NCI-H1436 (cell line): ENCODE data around the gene RS1.
A peak's percentile ranks its signal among the peaks of the same experiment; 100 is the strongest.

Experiments used
- DNase-seq: peaks from one replicate; lab custom pipeline; 2025; lab: John Stamatoyannopoulos, UW

Gene RS1

DNA sequence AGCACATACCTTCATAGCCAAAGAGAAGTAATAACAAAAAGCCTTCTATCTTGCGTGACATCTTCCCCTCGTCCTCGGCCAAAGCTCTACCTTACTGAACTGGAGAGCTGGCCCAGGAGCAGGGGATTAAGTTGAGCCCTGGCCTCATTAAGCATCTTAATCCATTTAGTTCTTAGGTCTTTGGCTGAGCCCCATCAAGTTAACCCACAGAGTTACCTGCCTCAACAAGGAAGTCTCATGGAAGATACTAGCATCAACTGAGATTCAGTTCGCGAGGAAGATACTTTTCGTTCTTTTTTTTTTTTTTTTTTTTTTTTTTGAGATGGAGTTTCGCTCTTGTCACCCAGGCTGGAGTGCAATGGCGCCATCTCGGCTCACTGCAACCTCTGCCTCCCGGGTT lies at the start of gene RS1:
RS1 (minus strand) TSS at position 101 of the 400 bp plus-strand sequence; CDS start at position 61, 40 bp downstream.
- DNase-seq = no peak

DNA sequence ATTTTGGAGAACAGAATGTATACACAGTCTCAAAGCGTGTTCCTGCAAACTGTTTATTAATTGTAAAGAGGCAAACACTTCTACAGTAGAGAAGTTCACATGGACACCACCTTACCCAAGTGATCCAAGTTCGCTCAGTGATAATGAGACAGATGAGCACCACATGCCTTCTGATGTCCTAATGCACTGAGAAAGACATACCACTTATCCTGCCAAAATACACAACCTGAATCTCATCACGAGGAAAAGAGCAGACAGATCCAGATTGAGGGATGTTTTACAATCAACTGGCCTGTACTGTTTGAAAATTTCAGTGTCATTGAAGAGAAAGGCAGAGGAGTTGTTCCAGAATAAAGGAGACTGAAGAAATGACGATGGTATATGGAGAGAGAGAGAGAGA lies 47.9 kb upstream of the RS1 start:
- no peak for DNase-seq

DNA sequence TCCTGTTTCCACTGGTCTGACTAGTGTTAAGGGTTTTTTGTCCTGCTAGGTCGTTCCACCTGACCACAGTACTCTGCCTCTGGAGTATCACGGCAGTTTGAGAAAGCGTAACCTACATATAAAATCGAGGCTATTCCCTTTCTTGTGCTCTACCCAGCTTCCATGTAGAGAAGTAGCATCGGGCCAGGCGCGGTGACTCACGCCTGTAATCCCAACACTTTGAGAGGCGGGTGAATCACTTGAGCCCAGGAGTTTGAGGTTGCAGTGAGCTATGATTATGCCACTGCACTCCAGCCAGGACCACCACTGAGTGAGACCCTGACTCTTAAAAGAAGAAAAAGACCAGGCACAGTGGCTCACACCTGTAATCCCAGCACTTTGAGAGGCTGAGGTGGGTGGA lies 43.0 kb upstream of the RS1 start:
- no peak for DNase-seq

DNA sequence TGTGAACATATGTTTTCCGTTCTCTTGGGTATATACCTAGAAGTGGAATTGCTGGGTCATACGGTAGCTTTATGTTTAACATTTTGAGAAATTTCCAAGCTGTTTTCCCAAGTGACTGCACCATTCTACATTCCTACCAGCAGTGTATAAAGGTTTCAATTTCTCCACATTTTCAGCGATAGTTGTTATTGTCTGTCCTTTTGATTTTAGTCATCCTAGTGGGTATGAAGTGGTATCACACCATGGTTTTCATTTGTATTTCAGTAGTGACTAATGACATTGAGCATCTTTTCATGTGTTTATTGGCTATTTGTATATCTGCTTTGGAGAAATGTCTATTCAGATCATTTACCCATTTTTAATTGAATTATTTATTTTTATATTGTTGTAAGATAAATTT lies 37.9 kb upstream of the RS1 start:
- no peak for DNase-seq

DNA sequence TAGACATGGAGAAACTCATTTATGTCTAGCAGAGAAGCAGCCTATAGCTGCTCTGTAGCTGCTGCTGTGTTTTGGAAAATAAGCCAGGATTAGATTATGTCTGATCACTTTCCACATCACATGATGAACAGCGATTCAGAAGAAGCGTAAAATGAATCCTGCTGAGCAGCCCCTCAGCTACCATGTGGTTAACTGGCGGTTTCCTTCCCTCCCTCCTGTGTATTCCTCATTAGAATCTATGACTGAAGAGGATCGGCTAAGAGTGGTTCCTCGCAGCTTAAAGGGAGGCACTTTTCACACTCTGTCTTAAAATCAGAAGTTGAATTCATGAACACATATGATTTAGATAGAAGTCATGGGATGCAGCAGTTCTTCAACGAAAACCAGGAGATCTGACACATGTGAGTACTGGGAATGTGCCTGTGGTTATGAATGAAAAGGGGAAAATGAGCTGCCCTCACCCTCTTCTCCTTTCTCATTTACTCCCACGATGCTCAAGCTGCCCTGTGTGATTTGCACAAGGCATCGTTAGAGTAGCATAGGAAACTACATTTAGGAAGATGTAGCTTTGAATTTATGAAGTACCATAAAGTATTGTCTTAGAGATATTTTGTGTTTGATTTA lies 35.6 kb upstream of the RS1 start, which contains the start of gene PPEF1:
PPEF1 (plus strand) TSS at position 220 of the 624 bp plus-strand sequence; CDS start at position 356, 136 bp downstream.
- DNase-seq = no peak

DNA sequence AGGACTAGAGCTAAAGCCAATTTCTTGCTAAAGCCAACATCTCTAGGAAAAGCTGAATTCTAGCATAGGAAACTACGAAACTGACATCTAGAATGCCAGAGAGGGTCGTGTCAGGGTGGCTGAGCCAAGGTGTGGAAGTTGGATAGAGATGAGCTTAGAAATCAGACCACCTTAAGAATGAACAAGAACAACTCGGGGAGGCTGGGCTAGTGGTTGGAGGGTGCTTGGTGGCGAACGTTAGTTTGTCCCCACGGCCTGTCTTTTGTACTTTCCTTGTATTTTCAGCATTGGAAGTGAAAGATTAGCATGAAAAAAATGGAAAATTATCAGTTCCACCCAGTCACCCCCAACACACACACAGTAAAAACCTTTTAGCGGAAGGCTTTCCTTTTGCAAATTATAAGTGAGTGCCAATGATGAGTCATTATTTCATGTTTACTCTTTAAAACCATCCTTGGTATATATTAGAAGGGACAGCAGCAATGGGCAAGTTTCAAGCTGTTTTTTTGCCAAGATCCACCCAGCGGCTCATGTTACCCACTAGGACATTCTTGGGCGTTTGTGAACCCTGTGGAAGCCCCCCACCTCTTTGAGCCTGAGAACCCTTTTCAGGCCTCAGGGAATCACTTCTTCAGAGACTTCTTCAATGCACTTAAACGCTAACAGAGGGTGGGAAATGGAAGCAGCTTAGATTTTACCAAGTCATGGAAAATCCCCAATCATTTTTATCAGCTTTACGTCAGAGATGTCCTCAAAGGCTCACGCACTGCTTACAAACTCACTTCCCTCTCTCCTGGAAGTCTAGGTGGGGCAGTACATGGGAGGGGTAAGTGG lies 30.7 kb upstream of the RS1 start:
- no peak for DNase-seq

DNA sequence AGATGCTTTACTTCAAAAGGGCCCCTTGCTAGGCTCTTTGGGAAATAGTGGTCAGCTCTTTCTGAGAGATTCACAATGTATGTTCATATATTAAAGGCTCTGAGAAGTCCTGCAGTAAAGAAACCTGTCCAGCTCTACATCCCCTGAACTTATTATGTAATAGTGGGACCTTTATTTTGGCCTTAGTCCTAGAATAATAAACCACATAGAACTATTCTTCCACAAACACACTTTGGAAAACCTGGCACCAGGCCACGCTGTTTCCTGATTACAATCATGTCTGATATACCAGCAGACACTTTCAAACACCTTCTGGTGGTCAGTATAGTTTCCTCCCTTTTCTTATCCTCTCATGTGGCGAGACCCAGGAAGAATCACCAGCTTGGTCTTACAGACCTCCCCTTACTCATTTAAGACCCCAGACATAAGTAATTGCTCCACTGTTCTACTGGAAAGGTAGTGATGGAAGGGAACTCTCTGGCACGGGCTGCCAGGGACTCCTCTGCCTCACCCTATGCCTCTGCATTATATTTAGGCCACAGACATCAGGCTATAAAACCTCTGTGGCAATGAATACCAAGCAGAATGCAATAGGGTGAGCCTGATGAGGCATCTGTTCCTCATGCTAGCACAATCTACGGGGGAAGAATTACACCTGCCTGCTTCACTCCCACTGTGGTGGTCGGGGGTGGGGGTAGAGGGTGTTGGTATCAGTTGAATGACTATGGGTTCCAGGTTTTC lies 29.9 kb upstream of the RS1 start:
- no peak for DNase-seq

DNA sequence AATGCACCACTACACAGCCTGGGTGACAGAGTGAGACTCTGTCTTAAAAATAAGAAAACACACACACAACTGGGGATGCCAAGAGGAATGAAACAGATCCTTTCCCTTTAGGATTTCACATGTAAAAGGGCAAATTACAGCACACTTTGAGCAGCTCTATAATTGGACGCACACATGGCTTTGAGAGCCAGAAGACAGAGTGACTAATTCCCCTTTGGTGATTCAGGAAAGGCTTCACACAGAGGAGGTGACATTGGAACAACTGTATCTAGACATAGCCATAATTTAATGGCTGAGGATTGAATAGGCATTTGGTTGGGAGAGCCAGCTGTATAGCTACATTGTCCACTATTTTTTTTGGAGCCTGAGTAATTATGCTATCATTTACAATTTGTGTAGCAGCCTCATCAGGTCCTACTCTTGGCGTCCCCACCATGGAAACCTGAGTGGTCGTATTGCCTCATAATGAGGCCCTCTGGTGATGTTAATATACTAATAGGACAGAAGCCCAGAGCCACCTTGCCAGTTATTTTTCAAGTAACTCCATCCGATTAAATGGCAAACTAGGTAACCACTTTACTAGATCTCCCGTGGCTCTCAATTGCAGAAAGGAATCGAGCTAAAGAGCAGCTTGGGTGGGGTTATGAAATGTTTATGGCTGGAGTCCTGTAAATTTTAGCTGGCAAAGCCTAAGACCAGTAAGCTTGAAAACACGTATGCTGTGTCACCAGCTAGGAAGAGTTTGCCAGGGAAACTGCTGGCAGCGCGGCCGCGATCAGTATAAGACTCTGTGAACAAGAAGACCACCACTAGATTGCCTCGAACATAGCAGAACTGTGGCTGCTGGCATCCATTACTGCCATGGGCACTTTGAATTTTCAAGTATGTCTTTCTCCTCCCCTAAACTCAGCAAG lies 27.1 kb upstream of the RS1 start:
- DNase-seq = no peak

DNA sequence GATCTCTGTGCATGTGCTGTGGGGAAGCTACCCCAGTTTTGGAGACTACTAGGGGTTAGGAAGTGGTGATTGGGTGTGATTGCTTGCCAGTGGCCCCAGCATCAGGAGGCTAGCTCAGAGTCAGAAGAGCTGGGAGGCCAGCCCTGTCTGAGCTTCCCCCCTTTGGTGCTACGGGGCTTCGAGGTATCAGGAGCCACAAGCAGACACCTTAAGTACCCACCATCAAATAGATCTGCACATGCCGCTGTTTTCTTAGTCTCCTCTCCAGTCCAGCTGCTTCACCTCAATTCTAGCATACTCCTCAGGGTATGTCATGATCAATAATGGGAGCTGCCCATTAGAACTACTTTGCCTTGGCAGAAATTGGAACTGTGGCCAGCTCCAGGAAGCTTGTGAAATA lies 24.7 kb upstream of the RS1 start:
- DNase-seq = no peak

DNA sequence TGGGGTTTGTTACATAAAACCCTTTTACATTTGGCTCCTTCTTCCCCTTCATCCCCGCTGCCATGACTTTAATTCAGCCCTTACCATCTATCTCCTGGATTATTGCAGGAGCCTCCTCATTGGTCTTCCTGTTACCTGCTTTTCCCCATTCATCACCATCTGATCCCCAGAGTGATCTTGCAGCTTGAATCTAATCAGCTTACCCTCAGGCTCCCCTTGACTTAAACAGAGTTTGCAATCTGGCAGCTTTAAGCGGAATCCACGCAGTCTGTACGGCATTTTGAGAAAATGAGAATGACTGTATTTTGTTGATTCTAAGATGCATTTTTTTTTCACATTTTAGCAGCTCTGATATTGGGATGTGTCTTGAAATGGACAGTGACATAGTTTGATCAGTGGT lies 20.6 kb upstream of the RS1 start:
- no peak for DNase-seq

DNA sequence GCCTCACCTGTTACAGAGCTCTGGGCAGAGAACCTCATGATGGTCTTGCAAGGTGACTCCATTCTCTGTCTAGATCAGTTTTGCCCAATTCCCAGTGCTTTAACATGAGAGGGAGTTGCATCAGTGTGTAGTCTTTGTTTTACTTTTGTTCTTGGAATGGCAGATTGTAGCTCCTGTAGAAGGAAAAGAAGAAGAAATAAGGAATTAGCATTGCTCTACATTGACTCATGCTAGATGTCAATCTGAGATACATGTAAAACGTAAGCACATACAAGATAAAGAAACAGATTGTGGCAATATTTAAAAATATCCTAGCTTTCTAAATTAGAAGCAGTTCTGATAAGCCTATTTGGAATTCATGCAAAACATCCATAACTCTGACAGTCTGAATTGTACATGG lies 19.5 kb upstream of the RS1 start:
- no peak for DNase-seq

DNA sequence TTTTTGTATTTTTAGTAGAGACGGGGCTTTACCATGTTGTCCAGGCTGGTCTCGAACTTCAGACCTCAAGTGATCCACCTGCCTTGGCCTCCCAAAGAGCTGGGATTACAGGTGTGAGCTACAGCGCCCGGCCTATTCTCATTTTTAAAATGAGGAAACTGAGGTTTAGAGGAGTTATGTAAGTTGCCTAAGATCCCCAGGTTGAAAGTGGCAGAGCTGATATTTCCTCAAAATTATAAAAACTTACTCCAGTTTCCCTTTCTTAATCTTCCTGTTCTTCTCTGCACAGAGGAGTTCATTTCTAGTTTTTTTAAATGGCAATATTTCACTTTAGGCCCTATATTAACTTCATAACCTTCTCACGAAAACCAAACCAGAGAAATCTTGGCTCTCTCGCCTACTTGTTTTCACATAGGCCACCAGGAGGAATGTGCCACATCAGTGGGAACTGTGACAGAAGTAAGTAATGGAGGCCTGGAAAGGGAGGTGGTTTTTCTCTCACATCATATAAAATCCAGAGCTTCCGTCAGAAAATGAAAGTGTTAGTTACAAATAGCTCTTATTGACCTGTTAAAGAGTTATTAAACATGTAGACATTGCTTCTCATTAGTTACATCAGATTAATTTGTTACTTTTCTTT lies 16.1 kb upstream of the RS1 start:
- DNase-seq = no peak

DNA sequence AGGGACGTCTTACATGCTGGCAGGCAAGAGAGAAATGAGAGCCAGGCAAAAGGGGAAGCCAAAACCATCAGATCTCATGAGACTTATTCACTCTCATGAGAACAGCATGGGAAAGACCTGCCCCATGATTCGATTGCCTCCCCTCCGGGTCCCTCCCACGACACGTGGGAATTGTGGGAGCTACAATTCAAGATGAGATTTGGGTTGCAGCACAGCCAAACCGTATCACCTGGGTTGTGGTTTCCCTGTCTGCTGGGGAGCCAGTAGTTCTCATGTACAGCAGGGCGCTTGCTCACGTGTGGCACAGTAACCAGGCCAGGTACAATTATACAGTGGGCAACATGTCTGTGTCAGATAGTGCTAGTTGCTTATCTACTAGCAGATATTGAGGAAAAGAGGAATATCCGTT lies 11.1 kb upstream of the RS1 start:
- DNase-seq = no peak

DNA sequence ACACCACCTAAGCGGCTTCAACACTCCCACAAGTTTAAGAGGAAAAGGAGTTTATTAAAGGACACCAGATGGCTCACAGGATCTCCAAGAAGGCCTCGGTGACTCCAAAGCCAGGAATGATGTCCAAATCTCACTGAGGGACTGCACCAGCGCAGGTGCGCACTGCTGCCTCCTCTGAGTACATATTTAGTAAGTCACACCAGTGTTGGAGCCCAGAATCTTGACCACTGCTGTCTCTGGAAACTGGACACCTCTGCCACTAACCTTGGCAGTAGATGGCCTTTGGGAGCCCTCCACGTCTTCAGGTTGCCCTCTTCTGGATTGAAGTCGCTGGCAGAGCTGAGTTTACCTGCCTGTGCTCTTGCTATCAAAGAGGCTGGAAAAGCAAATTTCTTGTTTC lies 10.1 kb upstream of the RS1 start:
- DNase-seq = no peak

DNA sequence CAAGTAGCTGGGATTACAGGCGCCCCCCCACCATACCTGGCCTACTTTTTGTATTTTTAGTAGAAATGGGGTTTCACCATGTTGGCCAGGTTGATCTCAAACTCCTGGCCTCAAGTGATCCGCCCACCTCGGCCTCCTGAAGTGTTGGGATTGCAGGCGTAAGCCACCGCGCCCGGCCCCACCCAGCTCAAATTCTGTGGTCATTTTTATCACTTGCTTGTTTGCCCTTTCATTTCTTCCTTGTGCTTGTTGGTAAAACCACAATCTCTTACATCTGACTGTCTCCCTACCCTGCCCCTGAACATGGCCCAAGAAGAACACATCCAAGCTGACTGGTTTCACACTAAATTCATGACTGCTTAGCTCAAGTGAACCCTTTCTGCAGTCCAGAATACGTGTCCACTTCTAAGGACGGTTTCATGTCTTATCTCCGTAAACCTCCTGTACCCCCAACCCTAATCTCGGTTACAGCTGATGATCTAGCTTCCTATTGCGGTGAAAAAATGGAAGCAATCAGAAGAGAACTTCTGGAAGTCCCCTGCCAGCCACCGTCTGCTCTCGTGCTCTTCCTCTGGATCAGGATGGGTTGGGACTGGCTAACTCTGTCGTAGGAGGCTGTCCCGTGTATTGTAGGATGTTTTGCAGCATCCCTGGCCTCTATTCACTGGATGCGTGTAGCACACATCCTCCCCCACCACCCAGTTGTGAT lies 5.4 kb upstream of the RS1 start:
- no peak for DNase-seq

DNA sequence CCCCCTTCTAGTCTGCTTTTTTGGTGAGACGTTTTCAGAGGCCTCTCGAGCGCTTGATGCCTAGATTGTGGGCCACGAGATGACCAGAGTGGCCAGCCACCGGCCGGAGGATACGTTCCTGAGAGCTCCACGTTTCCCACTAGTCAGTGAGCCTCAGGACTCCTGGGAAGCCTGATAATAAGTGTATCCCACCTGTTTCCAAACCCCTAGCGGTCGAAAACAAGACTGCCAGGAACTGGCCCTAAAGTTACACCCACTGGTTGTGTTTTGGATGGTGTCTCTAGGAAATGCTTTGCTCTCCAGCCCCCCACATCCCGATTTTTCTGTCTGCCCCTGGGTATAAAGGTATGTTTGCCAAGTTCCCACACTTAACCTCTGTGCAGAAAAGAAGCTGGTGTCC lies 4.6 kb upstream of the RS1 start:
- DNase-seq = no peak

DNA sequence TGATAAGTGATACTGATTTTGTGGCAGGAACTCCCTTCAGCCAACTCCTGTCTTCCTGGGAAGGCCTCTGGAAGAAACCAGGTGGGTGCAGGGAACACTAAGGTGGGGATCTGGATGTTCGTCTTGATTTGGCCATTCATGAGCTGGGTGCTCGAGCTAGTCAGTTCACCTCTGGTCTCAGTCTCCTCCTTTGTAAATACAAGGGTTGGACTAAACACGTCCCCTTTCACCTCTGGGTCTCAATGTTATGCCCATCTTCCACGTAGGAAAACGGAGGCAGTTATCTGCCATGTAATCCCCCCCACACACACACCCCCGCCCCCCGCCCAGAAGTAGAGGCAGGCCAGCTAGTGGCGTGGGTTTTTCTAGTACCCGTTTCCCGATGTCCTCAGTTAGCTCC lies 4.1 kb upstream of the RS1 start:
- DNase-seq = no peak

DNA sequence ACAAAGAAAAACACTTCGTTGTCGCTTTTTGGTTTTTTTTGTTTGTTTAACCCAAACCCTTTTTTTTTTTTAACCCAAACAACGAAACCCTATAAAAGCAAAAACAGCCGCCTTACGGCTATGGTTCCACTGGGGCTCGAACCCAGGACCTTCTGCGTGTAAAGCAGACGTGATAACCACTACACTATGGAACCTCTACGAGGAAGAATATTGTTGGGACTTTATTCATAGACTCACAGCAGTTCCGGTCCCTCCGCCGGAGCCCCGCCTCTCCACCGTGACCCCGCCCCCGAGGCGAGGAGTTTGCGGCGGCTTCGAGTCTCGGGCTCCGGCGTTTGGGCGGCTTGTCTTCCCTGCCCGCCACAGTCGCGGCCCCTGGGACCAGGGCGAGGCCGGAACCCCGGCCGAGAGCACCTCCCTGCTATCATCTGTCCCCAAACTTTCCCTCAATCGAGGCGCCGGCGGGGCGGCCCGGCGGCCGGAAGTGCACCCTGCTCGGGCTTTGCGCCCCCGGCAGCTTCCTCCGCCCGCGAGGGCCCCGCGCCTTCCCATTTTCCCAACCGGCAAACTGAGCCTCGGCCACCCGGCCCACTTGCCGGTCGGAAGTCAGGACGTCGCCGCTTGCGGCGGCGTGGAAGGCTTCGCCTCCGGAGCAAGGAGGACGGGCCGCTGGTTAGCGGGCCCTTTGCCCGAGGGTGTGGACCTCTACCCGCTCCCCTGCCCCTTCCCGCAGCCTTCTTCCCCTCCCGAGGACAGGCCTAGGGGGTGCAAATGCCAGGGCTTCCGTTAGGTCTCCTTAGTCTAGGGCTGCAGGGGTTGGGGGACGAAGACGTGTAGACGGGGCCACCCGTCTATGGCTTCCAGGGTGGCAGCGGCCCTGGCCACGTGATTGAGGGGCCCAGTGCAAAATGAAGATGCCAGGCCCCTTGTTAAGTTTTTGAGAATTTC lies 3.2 kb upstream of the RS1 start:
- DNase-seq = peak; percentile 64

DNA sequence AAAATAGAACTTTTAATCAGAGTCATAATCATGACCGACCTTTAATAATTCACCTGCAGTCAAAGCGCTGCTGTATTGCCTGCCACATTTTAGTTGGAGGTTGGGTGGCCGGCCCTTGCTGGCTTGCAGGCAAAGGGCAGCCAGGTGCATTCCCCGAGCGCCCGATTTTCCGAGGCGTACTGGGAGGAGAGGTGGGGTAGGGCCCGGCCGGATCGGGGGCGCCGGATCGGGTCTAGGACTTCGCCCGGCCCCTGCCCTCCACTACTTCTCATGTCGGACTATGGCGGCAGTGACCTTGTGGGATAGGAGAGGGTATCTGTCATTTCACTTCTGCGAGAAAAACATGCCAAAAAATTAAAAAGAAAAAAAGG lies 2.5 kb upstream of the RS1 start:
- no peak for DNase-seq
